Measurements from ENCODE around the gene ANO8. TPM values are rescaled to one million over a fixed set of nuclear protein-coding genes. Genes with fewer than 3 reads are reported as not detected.

The ANO8 gene
- total and polyA plus RNA-seq, 2 of the 8 experiments (the other 6 are each of a cell fraction or from before 2014, with no cell fraction given) = 9.5 to 20.7 TPM

DNA sequence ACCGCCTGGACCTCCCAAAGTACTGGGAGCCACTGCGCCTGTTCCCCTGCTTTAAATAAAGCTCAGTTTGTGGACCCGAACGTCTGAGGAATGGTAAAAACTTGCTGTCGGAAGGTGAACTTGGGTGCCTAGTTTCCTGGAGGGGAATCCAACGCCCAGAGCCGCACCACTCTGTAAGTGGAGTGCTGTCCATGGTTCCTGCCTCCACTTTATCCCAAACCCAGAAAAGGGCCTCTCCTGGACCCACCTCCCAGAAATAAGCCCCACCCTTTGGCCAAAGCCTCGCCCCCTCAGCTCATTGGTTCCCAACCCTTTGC, 2.3 kb downstream of the ANO8 start:
- FAIRE-seq = no peak
- no peak overlapping the region for H3K4me3 ChIP-seq (ENCODE audit: extremely low read depth in 1 of 4, insufficient read depth in 2 of 4, low read depth in 3 of 4, low read length in 4 of 4)
- H3K9me3 ChIP-seq (ENCODE audit: insufficient read depth in 2 of 2, low read depth in 1 of 2, low read length in 1 of 2) = no peaks in the 10 kb centered on the region
- POLR2A ChIA-PET (ENCODE audit: partially characterized antibody) = interaction anchor here (1.2 to 17.1 kb wide), 6 partner anchors 7 to 106 kb away, joined by 3 to 329 read pairs (median 11); partner anchors contain the start of genes ABHD8, DDA1, MRPL34 and OCEL1
- H3K79me2 ChIP-seq (ENCODE audit: control insufficient read depth in 1 of 2, insufficient read depth in 2 of 2, low read length in 2 of 2) = no peaks in the 10 kb centered on the region
- no peak overlapping the region for H2BK20ac ChIP-seq (ENCODE audit: low read length)
- peaks cover 19% of the 10 kb centered on the region for H3K23me2 ChIP-seq (ENCODE audit: low read depth, low read length)
- no peak overlapping the region for H2AFZ ChIP-seq (ENCODE audit: low read length)
- no peak overlapping the region for H3K27ac ChIP-seq (ENCODE audit: low read depth, low read length)
- H3K18ac ChIP-seq (ENCODE audit: extremely low read depth, low read length) = no peak overlapping the region
- no peak overlapping the region for H4K8ac ChIP-seq (ENCODE audit: extremely low read depth, insufficient read depth, low read length)
- H2AK5ac ChIP-seq (ENCODE audit: low read depth, low read length) = no peak overlapping the region
- WGBS, 2 experiments (ENCODE audit: extremely low coverage in 1 of 2, insufficient coverage in 1 of 2, insufficient read length in 1 of 2, insufficient replicate concordance in 2 of 2, low coverage in 1 of 2, low lambda C conversion rate in 2 of 2, missing lambda C conversion rate in 1 of 2) = 90% methylated on average over 8 of the region's 8 CpGs; no CpG with 5 or more reads in 1 of the 2 experiments
- no peak overlapping the region for H3K56ac ChIP-seq (replicated peaks; ENCODE audit: insufficient read length, low read depth, low read length)
- peaks cover 0 to 14% of the 10 kb centered on the region in 2 experiments for H4K20me1 ChIP-seq (replicated peaks in 1 of 2; ENCODE audit: control insufficient read depth in 1 of 2, insufficient read depth in 2 of 2, low read length in 2 of 2)
- no peak overlapping the region for H4K91ac ChIP-seq (replicated peaks; ENCODE audit: insufficient read length, low read length)
- H2BK15ac ChIP-seq (ENCODE audit: low read length) = no peak overlapping the region
- TF ChIP-seq TAF7 (optimal IDR thresholded peaks at IDR 0.05; ENCODE audit: borderline replicate concordance, low read depth, low read length) (no peak), SIN3A (conservative IDR thresholded peaks at IDR 0.05 in 1 of 2, IDR thresholded peaks at IDR 0.05 in 1 of 2; ENCODE audit: low read depth in 1 of 2, low read length in 2 of 2) (peak in 1 of 2 experiments; percentile 80; a peak in 1 of 4 replicates), SP4 (IDR thresholded peaks at IDR 0.05; ENCODE audit: low read length) (no peak)
- no peak overlapping the region; a peak in 1 of 4 replicates for H3K4me2 ChIP-seq (ENCODE audit: insufficient read depth in 1 of 2, low read depth in 2 of 2, low read length in 2 of 2)
- no peak overlapping the region for H2BK12ac ChIP-seq (ENCODE audit: low read depth, low read length)
- H3K4me1 ChIP-seq (replicated peaks in 1 of 4; ENCODE audit: control insufficient read depth in 3 of 4, insufficient read depth in 4 of 4, low read length in 3 of 4) = peaks cover 0 to 24% (median 18%) of the 10 kb centered on the region in 4 experiments; a peak in 6 of 7 replicates
- H3K4ac ChIP-seq (replicated peaks; ENCODE audit: insufficient read length, low read depth, low read length) = no peak overlapping the region
- 0 out of 2 replicates have a peak, but pooled peaks cover 2% of the 10 kb centered on the region for H3K79me1 ChIP-seq (ENCODE audit: low read depth, low read length)
- DNase-seq (ENCODE audit: low read depth in 1 of 2, low spot score in 2 of 2) = no peak
- no peak overlapping the region for H4K5ac ChIP-seq (ENCODE audit: insufficient read length, low read depth, low read length)
- H3K23ac ChIP-seq (ENCODE audit: insufficient read length) = no peak overlapping the region
- no peaks in the 10 kb centered on the region for H3K36me3 ChIP-seq (ENCODE audit: control insufficient read depth in 2 of 4, insufficient read depth in 4 of 4, low read length in 3 of 4)
- H3K9ac ChIP-seq (replicated peaks in 1 of 4; ENCODE audit: extremely low read depth in 1 of 4, low read depth in 3 of 4, low read length in 3 of 4) = no peak overlapping the region
- no peak overlapping the region for H3K14ac ChIP-seq (ENCODE audit: insufficient read length)
- no peak overlapping the region for H2BK5ac ChIP-seq (ENCODE audit: low read depth, low read length)
- no peak overlapping the region for H2BK120ac ChIP-seq (replicated peaks; ENCODE audit: low read depth, low read length)
- CTCF ChIA-PET (ENCODE audit: partially characterized antibody) = interaction anchor here (0.6 to 2.8 kb wide), 15 partner anchors 11 to 233 kb away, joined by 3 to 14 read pairs (median 4); no protein-coding TSS in a partner anchor
- H3K27me3 ChIP-seq (replicated peaks in 1 of 4; ENCODE audit: control insufficient read depth in 3 of 4, extremely low read depth in 1 of 4, insufficient read depth in 3 of 4, low read length in 3 of 4) = no peaks in the 10 kb centered on the region; a peak in 1 of 7 replicates

Measured in H1 (cell line).